IMR-90 (cell line): ENCODE results near the gene KAZN. TPM values are rescaled to one million over a fixed set of nuclear protein-coding genes. Genes with fewer than 3 reads are reported as not detected.

ENCODE experiments used
- ATAC-seq: fragments of 200-7000 bp; cut with Tn5 transposase; 2 replicates; pipeline ENCODE4 v1.9.1; 2020; ENCODE audit warnings: low read depth, mild to moderate bottlenecking, moderate library complexity
- BruUV-seq: library from RNA; stranded (reverse); fragments of 400-500 nt; replicated peaks from 2 replicates; lab custom pipeline; 2021; lab: Mats Ljungman, UMichigan
- CTCF ChIA-PET: fragments of 300-600 bp; formaldehyde crosslinking; extraction: SDS; loops from one replicate; lab custom pipeline; 2021; ENCODE audit warnings: antibody characterized with exemption; lab: Yijun Ruan, JAX
- POLR2A ChIA-PET: fragments of 300-600 bp; sonication (Branson Sonifier 250); formaldehyde crosslinking; loops from one replicate; lab custom pipeline; 2022; ENCODE audit warnings: antibody characterized with exemption; ENCODE audit not compliant: unreplicated experiment; lab: Charles Lee
- DNase-seq: peaks from one replicate; pipeline ENCODE4 v3.0.0; 2013
- H2AFZ ChIP-seq: replicated peaks from 2 replicates; pipeline ENCODE3; 2013; ENCODE audit warnings: low read length, mild to moderate bottlenecking; ENCODE audit not compliant: poor library complexity
- H2AK5ac ChIP-seq: 2 replicates; pipeline ENCODE4 v1.6.1; 2013; ENCODE audit warnings: low read depth, low read length, inconsistent platforms
- H2AK9ac ChIP-seq: replicated peaks from 2 replicates; pipeline ENCODE3; 2013; ENCODE audit warnings: mild to moderate bottlenecking, low read depth, low read length, moderate library complexity; ENCODE audit not compliant: poor library complexity
- H2BK120ac ChIP-seq: 2 replicates; pipeline ENCODE4 v1.6.1; 2013; ENCODE audit warnings: low read depth, low read length, inconsistent platforms
- H2BK15ac ChIP-seq: 3 replicates; pipeline ENCODE4 v1.6.1; 2013; ENCODE audit warnings: low read depth, low read length, inconsistent platforms
- H2BK20ac ChIP-seq: 2 replicates; pipeline ENCODE4 v1.6.1; 2013; ENCODE audit warnings: low read depth, mild to moderate bottlenecking, inconsistent platforms, low read length, moderate library complexity
- H2BK5ac ChIP-seq: 2 replicates; pipeline ENCODE4 v1.6.1; 2013; ENCODE audit warnings: mild to moderate bottlenecking, low read depth, low read length, inconsistent platforms; ENCODE audit not compliant: poor library complexity, severe bottlenecking
- H3K14ac ChIP-seq: replicated peaks from 2 replicates; pipeline ENCODE4 v1.6.1; 2013; ENCODE audit warnings: low read depth, low read length, inconsistent platforms
- H3K18ac ChIP-seq: 2 replicates; pipeline ENCODE4 v1.6.1; 2013; ENCODE audit warnings: low read depth, low read length, control low read depth
- H3K23ac ChIP-seq: 2 replicates; pipeline ENCODE4 v1.6.1; 2013; ENCODE audit warnings: low read depth, low read length, inconsistent platforms
- H3K27ac ChIP-seq: 2 replicates; pipeline ENCODE4 v1.5.1; 2013; ENCODE audit warnings: mild to moderate bottlenecking, control low read depth, low read length; ENCODE audit not compliant: insufficient read depth
- H3K27me3 ChIP-seq: 2 replicates; pipeline ENCODE4 v1.6.1; 2013; ENCODE audit warnings: low read length; ENCODE audit not compliant: control insufficient read depth, insufficient read depth
- H3K36me3 ChIP-seq: 2 replicates; pipeline ENCODE4 v1.6.1; 2013; ENCODE audit warnings: low read length, mixed read lengths; ENCODE audit not compliant: control insufficient read depth, insufficient read depth
- H3K4ac ChIP-seq: 2 replicates; pipeline ENCODE4 v1.6.1; 2013; ENCODE audit warnings: low read depth, low read length, inconsistent platforms
- H3K4me1 ChIP-seq: 2 replicates; pipeline ENCODE4 v1.6.1; 2013; ENCODE audit warnings: low read length, mixed read lengths; ENCODE audit not compliant: control insufficient read depth, insufficient read depth
- H3K4me2 ChIP-seq: 2 replicates; pipeline ENCODE4 v1.6.1; 2013; ENCODE audit warnings: low read depth, mild to moderate bottlenecking, control low read depth, low read length, moderate library complexity
- H3K4me3 ChIP-seq: 2 replicates; pipeline ENCODE4 v1.5.1; 2013; ENCODE audit warnings: low read depth, mild to moderate bottlenecking, control low read depth, low read length, moderate library complexity; ENCODE audit not compliant: insufficient read depth
- H3K56ac ChIP-seq: 2 replicates; pipeline ENCODE4 v1.6.1; 2013; ENCODE audit warnings: low read length, inconsistent platforms; ENCODE audit not compliant: insufficient read depth; ENCODE audit errors: extremely low read depth
- H3K79me1 ChIP-seq, 2 experiments: 2 replicates each; pipeline ENCODE4 v1.6.1; 2013; ENCODE audit warnings: low read length in 2 of 2, inconsistent platforms in 1 of 2, low read depth in 1 of 2
- H3K9ac ChIP-seq: 2 replicates; pipeline ENCODE4 v1.6.1; 2013; ENCODE audit warnings: low read depth, low read length, control low read depth
- H3K9me1 ChIP-seq: 2 replicates; pipeline ENCODE4 v1.6.1; 2013; ENCODE audit warnings: low read length, inconsistent platforms; ENCODE audit not compliant: insufficient read depth
- H3K9me3 ChIP-seq: 2 replicates; pipeline ENCODE4 v1.6.1; 2013; ENCODE audit warnings: low read length; ENCODE audit not compliant: control insufficient read depth, insufficient read depth
- H4K20me1 ChIP-seq: 2 replicates; pipeline ENCODE4 v1.6.1; 2013; ENCODE audit warnings: low read length, inconsistent platforms; ENCODE audit not compliant: insufficient read depth
- H4K5ac ChIP-seq: 2 replicates; pipeline ENCODE4 v1.6.1; 2013; ENCODE audit warnings: mild to moderate bottlenecking, low read depth, low read length, control low read depth
- H4K8ac ChIP-seq, 2 experiments: 2 replicates each; pipeline ENCODE4 v1.6.1; 2013; ENCODE audit warnings: low read depth in 2 of 2, low read length in 2 of 2, control low read depth in 1 of 2, inconsistent platforms in 1 of 2
- H4K91ac ChIP-seq: 2 replicates; pipeline ENCODE4 v1.6.1; 2013; ENCODE audit warnings: low read depth, low read length, inconsistent platforms; ENCODE audit not compliant: insufficient read depth
- BHLHE40 ChIP-seq: fragments of 150-350 bp; IDR thresholded peaks from 2 replicates; pipeline ENCODE4 v1.6.1; 2016; ENCODE audit warnings: mild to moderate bottlenecking, low read depth, low read length
- CEBPB ChIP-seq: IDR thresholded peaks from 2 replicates; pipeline ENCODE4 v1.6.1; 2012; ENCODE audit warnings: low read depth, low read length, improper control_type of control experiment
- CHD1 ChIP-seq: IDR thresholded peaks from 2 replicates; pipeline ENCODE4 v1.6.1; 2012; ENCODE audit warnings: low read depth, low read length, improper control_type of control experiment
- CTCF ChIP-seq: conservative IDR thresholded peaks from 2 replicates; pipeline ENCODE4 v1.5.1; 2012; ENCODE audit warnings: mild to moderate bottlenecking, low read depth, low read length, improper control_type of control experiment
- ELK1 ChIP-seq: fragments of 150-350 bp; IDR thresholded peaks from 2 replicates; pipeline ENCODE4 v1.6.1; 2016; ENCODE audit warnings: low read depth, mild to moderate bottlenecking, low read length, moderate library complexity, borderline replicate concordance
- FOS ChIP-seq: fragments of 150-350 bp; IDR thresholded peaks from 2 replicates; pipeline ENCODE4 v1.6.1; 2016; ENCODE audit warnings: low read depth, low read length
- MAFK ChIP-seq: IDR thresholded peaks from 2 replicates; pipeline ENCODE4 v1.6.1; 2012; ENCODE audit warnings: low read depth, low read length, improper control_type of control experiment
- MAZ ChIP-seq: IDR thresholded peaks from 2 replicates; pipeline ENCODE4 v1.6.1; 2012; ENCODE audit warnings: low read depth, mild to moderate bottlenecking, low read length, improper control_type of control experiment, moderate library complexity, borderline replicate concordance
- MXI1 ChIP-seq: IDR thresholded peaks from 2 replicates; pipeline ENCODE4 v1.6.1; 2012; ENCODE audit warnings: low read depth, mild to moderate bottlenecking, low read length, moderate library complexity, borderline replicate concordance
- NFE2L2 ChIP-seq: fragments of 150-350 bp; IDR thresholded peaks from 2 replicates; pipeline ENCODE4 v1.6.1; 2016; ENCODE audit warnings: low read depth, mild to moderate bottlenecking, low read length
- POLR2A ChIP-seq: IDR thresholded peaks from 2 replicates; pipeline ENCODE4 v1.6.1; 2012; ENCODE audit warnings: mild to moderate bottlenecking, low read depth, low read length
- RAD21 ChIP-seq: IDR thresholded peaks from 2 replicates; pipeline ENCODE4 v1.6.1; 2012; ENCODE audit warnings: low read length, improper control_type of control experiment
- RCOR1 ChIP-seq: IDR thresholded peaks from 2 replicates; pipeline ENCODE4 v1.6.1; 2012; ENCODE audit warnings: mild to moderate bottlenecking, low read length, improper control_type of control experiment; ENCODE audit not compliant: insufficient replicate concordance
- RFX5 ChIP-seq: IDR thresholded peaks from 2 replicates; pipeline ENCODE4 v1.8.0; 2012; ENCODE audit warnings: low read depth, mild to moderate bottlenecking, low read length, moderate library complexity
- SMC3 ChIP-seq: fragments of 150-350 bp; IDR thresholded peaks from 2 replicates; pipeline ENCODE4 v1.6.1; 2016; ENCODE audit warnings: low read depth, mild to moderate bottlenecking, antibody characterized with exemption, low read length, moderate library complexity
- USF2 ChIP-seq: fragments of 150-350 bp; IDR thresholded peaks from 2 replicates; pipeline ENCODE4 v1.6.1; 2017; ENCODE audit warnings: mild to moderate bottlenecking, antibody characterized with exemption, low read length, low read depth
- WGBS, 2 experiments: methylation state at CpG; one replicate each; pipeline versions ENCODE4 v1.1.5 to v1.1.7; 2013; ENCODE audit warnings: missing lambda C conversion rate in 2 of 2; ENCODE audit not compliant: insufficient read length in 1 of 2; ENCODE audit errors: extremely low coverage in 2 of 2; 5-methylcytosine and 5-hydroxymethylcytosine counted together
- dilution Hi-C: fragments of 300-500 bp; cut with HindIII; formaldehyde crosslinking; loops from one replicate; pipeline ENCODE4 v1.14.3; 2018; ENCODE audit warnings: low sequenced_read_pairs; ENCODE audit not compliant: unreplicated experiment
- in situ Hi-C: fragments of 300-500 bp; cut with MboI; formaldehyde crosslinking; loops from 3 replicates; pipeline ENCODE4 v1.14.3; 2019; ENCODE audit warnings: low sequenced_read_pairs, inconsistent platforms, mixed read lengths
- intact Hi-C: fragments of 100-400 bp; cut with micrococcal nuclease; formaldehyde crosslinking; loops from 2 replicates; pipeline ENCODE4 v1.10.0; 2022
- polyA plus RNA-seq, 3 experiments: library from polyadenylated mRNA; depleted of rRNA; stranded (reverse); fragments of >200 nt; gene quantifications; 2 replicates each; pipeline ENCODE4 v1.2.3, GENCODE V29; 2012; ENCODE audit warnings: low replicate concordance in 1 of 3
- total RNA-seq: library from RNA; depleted of rRNA; stranded (reverse); fragments of >200 nt; gene quantifications from 2 replicates; pipeline ENCODE4 v1.2.3, GENCODE V29; 2012

The KAZN gene
- total and polyA plus RNA-seq, 2 of the 4 experiments (the other 2 are of a cell fraction), result 5.2 to 10.5 TPM

GRCh38 chr1:14803002-14803789, 204.7 kb downstream of the KAZN start:
- BruUV-seq, result no TSS peak
- Histone ChIP-seq H3K27me3 (no peaks in the 10 kb centered on the region; the same call in 1 of the 2 replicates), H4K5ac (no peak overlapping the region), H4K20me1 (no peaks in the 10 kb centered on the region), H3K18ac (no peak overlapping the region), H2AK5ac (no peak overlapping the region), H2AK9ac (no peak overlapping the region), H2AFZ (no peak overlapping the region), H3K9me1 (no peaks in the 10 kb centered on the region), H3K56ac (no peak overlapping the region), H3K4ac (no peak overlapping the region), H3K23ac (no peak overlapping the region), H2BK20ac (no peak overlapping the region), H4K8ac (no peak overlapping the region), H3K4me3 (no peak overlapping the region), H4K91ac (no peak overlapping the region), H3K79me1 (no peaks in the 10 kb centered on the region), H3K4me2 (no peak overlapping the region), H3K27ac (no peak overlapping the region), H3K9ac (no peak overlapping the region), H3K14ac (no peak overlapping the region), H3K9me3 (peaks cover 7% of the 10 kb centered on the region), H2BK15ac (no peak overlapping the region), H2BK120ac (no peak overlapping the region), H3K4me1 (no peaks in the 10 kb centered on the region), H2BK5ac (no peak overlapping the region), H3K36me3 (no peaks in the 10 kb centered on the region)
- POLR2A ChIA-PET, result no interaction called here
- DNase-seq (no peak), ATAC-seq (no peak)
- intact Hi-C loops, result no loop called here
- CTCF ChIA-PET, result no interaction called here
- WGBS, 2 experiments, result 74% methylated on average over 10 of the region's 19 CpGs; no CpG with 5 or more reads in 1 of the 2 experiments
- in situ Hi-C loops, result no loop called here
- TF ChIP-seq ELK1, result no peak
- no peak for TF ChIP-seq RAD21
- no peak for TF ChIP-seq NFE2L2
- no peak for TF ChIP-seq CHD1
- TF ChIP-seq USF2, result no peak
- TF ChIP-seq MAZ, result no peak
- no peak for TF ChIP-seq MAFK
- no peak for TF ChIP-seq RFX5
- TF ChIP-seq POLR2A, result no peak
- no peak for TF ChIP-seq CTCF
- no peak for TF ChIP-seq FOS
- TF ChIP-seq MXI1, result no peak
- no peak for TF ChIP-seq BHLHE40
- TF ChIP-seq SMC3, result no peak
- TF ChIP-seq RCOR1, result no peak
- no peak for TF ChIP-seq CEBPB
- dilution Hi-C loops, result no loop called here
